Fibroblast of peridontal ligament (primary cell): ENCODE data around the gene PLA2G6.

Experiments used
- DNase-seq: peaks from one replicate; pipeline ENCODE4 v3.0.0-alpha.2; 2010; ENCODE audit errors: extremely low read depth

The PLA2G6 gene

GRCh38 chr22:38109371-38110001 lies 72.1 kb downstream of the PLA2G6 start:
- DNase-seq: no peak

DNA sequence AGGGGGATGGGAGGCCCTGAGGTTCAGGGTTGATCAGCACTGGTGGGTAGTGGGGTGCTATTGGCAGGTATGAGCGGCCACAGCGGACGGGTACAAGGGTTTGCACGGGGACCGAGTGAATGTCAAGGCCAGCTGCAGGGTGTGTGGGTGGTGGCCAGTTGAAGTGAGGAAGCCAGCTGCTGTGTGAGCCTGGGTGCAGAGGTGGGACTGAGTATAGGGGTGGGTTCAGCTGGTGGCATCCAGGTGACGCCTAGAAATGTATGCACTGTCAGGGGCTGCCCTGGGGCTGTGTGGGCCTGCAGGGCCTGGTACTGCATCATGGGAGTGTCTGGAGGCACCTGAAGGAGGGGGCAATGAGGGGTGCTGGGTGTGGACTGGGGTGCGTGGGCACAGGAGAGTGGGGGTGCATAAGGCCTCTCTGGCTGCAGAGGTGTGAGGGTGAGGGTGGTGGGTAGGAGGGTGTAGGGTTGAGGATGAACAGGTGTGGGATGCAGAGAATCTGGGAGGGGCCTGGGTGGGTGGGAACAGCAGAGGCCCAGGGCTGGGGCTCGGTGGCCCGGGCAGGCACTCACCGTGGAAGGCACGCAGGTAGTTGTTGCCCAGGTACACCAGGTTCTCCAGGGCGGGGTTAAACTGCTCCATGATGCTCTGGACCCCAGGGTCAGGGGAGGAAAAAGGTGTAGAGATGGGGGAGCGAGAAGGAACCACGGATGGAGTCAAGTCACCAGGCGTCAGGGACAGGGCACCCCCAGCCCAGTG lies 72.9 kb downstream of the PLA2G6 start:
- no peak for DNase-seq

DNA sequence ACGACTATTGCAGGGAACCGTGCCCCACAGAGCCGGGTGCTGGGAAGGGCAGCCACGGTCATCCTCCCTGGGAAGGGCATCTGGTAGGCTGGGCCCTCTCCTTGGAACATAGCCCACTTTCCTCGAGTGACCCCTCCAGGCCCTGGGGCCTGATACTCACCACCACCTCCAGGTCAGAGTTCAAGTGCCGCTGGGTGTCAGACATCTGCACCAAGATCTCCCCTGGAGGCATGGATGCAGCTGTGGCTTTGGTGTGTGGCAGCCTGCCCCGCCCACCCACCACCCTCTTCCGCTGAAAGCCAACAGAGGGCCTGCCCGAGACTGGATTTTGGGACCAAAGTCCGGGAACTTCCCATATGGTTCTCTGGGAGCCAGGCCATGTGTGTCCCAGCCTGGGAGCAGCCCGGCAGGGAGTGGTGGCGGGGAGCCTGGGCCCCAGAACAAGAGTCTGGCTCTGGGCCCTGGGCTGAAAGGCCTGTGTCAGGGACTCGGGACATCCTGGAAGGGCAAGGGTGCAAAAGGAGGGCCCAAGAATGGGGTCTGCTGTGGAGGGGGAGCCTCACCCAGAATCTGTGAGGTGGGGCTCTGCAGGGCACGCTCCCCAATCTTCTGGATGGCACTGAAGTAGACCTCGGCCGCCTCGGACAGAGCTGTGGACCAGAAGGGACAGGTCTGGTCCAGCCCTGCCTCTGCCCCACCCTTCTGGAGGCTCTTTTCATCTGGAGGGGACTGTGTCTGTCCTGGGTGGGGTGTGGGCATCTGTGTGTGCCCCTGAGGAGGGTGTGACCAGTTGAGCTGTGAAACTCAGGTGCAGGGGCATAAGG lies 73.7 kb downstream of the PLA2G6 start:
- no peak for DNase-seq

GRCh38 chr22:38106814-38107578 lies 74.6 kb downstream of the PLA2G6 start:
- no peak for DNase-seq

- DNase-seq: peak; percentile 11
These were observed 77.5 kb downstream of the PLA2G6 start for GRCh38 chr22:38104084-38104483.

DNA sequence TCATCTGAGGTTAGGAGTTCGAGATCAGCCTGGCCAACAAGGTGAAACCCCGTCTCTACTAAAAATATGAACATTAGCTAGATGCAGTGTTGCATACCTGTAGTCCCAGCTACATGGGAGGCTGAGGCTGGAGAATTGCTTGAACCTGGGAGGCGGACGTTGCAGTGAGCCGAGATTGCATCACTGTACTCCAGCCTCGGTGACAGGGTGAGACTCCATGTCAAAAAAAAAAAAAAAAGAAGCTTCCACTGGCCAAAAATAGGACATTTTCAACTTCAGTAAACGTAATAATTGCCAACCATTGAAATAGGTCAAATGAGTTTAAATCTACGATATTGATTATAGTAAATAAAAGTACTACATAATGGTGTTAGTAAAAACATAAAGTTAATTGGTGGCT lies 78.0 kb downstream of the PLA2G6 start:
- no peak for DNase-seq

DNA sequence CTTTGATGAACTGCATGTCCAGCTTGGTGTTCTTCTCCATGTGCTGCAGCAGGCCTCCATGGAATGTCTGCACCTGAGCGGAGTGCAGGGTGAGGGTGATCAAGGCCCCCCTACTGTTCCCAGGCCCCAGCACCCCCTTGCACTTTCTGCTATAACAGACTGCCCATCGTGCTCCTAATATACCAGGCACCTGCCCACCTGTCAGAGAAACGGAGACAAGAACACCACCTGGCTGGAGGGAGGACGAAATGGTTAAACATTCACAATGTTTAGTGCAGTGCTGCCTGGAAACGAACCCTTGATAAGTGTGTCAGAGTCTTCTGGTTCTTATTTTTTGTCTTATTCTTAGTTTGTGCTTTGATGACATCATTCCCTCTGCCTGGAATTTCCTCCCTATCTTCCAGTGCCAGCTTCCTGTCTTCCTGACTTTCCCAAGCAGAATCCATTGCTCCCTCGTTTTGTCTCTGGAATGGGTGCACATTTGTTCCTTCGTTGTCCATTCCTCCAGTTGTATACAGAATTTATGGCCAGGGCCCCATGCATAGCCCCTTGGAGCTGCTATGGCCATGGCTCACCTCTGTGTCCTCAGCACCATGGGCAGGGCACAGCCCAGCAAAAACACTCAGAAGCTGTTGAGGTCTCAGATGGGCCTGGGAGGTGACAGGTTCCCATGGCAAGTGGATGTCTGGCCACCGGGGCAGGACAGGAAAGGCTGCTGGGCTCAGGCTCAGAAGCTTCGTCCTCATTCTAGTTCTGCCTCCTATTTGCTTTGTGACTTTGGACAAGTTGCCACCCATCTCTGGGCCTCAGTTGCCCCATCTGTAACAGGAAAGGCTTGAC lies 83.0 kb downstream of the PLA2G6 start:
- DNase-seq: peak; percentile 63

DNA sequence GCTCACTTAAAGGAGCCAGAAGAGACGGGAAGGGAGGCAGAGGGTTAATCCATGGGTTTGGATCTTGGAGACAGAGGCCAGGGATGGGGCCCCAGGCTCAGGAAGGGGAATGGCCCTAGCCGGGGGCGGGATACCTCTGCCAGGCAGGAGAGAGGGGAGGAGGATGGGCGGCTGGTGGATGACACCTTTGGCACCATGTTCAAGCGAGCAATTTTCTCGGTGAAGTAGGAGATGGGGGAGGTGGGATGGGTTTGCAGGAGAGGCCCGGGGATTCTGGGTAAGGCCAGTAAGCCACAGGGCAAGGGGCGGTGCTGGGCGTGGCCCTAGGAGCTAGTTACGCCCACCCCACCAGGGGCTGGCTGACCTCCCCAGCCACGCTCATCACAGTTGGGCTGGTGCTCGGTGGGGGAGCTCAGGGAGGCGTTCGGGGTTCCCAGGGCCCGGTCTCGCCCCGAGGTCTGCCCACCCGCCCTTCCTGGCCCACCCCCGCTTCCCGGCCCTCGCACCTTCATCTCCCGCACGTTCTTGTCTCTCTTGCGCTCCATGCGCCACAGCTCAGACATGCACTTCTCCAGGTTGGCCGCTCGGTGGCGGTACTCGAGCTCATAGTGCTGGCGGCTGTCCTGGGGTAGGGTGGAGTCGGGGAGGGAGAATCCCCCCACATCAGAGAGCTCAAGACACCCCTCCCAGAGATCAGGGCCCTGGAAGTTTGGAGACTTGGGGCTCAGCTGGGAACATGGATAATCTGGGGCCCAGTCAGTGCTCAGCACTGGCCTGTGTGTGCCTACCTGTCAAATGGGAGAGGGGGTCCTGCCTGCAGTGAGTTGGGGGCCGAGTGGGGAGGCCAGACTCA lies 83.8 kb downstream of the PLA2G6 start:
- DNase-seq: no peak

DNA sequence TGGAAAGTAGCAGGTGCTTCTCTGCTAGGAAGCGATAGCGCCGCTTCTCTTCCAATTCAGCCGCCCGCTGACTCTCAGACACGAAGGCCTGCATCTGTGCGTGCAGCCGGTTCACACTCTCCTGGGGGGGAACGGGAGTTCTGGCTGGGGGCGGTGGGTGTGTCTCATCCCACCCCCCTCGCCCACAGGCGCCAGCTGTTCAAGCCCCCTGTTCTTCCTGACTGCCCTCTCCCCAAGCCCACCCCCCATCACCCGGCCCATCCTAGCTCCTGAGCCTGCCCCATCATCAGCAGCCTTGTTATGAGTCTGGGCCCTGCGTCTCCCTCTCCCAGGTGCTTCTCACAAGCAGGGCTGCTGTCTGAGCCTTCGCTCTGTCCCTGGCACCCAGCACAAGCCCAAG lies 84.6 kb downstream of the PLA2G6 start:
- no peak for DNase-seq

- DNase-seq: no peak
These were observed 92.2 kb downstream of the PLA2G6 start for GRCh38 chr22:38089474-38089851.

- DNase-seq: no peak
These were observed 92.8 kb downstream of the PLA2G6 start for GRCh38 chr22:38088629-38089473.

DNA sequence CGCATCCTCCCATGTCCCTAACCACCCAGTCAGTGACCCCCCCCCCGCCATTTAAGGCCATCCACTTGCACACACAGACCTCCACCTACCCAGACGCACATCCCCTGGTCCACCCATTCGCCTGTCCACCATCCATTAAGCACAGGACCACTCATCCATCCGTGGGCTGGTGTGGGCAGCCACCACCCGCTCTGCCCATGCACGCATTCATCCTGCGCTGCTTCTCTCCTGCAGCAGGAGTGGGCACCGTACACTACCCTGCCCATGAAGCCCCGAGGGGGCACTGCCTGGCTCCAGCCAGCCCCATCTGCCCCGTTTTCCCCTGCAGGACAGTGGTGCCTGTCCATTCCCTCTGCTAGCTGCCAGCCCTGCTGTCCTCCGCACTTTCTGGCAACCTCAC lies 93.8 kb downstream of the PLA2G6 start:
- no peak for DNase-seq

GRCh38 chr22:38086942-38087341 lies 94.7 kb downstream of the PLA2G6 start:
- no peak for DNase-seq

GRCh38 chr22:38086001-38086845 lies 95.4 kb downstream of the PLA2G6 start:
- DNase-seq: no peak

DNA sequence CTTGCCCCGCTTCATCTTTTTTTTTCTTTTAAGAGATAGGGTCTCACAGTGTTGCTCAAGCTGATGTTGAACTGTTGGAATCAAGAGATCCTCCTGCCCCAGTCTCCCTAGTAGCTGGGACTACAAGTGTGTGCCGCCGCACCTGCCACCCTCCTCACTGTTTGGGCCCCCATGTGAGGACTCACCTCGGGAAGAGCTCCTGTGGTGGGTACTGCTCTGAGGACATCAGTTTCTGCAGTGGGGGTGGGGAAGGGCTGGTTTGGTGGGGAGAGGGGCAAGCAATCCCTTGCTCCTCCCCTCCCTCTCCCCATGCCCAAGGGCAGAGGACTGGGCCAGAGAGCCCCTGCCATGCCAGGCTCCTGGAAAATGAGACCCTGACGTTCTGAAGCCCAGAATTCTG lies 96.1 kb downstream of the PLA2G6 start:
- no peak for DNase-seq

DNA sequence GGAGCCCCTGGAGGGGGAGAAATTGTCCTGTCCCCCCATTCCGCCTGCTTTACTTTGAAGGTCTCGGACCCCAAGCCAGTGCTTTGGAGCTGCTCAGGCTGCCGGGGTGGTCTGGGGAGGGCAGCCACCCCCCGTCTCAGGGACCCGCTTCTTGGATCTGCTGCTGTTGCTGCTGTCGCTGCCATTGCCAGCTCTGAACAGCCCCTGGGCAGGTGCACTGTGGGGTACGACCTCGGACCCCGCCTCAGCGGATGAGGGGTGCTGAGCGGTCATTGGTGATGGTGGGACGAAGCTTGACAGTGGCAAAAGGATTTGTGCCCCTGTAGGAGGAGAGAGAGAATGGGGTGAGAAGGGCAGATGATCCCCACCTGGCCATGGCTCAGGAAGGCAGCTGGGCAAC lies 96.6 kb downstream of the PLA2G6 start:
- no peak for DNase-seq

- no peak for DNase-seq
These were observed 97.5 kb downstream of the PLA2G6 start, which contains the start of gene SLC16A8 for GRCh38 chr22:38083931-38084631. TSS of gene SLC16A8 (minus strand) at chr22:38084184. CDS start at chr22:38082873, 1,311 bp downstream.
